ENCODE measurements around the gene FUS. TPM values are rescaled to one million over a fixed set of nuclear protein-coding genes. Genes with fewer than 3 reads are reported as not detected.

FUS gene
- total RNA-seq, 2 donors from 2014 or later: 698 to 827 TPM

- peaks cover 2% of the 10 kb centered on the region for H3K27me3 Mint-ChIP-seq (ENCODE audit: insufficient read depth)
- H3K27ac ChIP-seq (ENCODE audit: low read depth, low read length): no peak overlapping the region
- no peaks in the 10 kb centered on the region for H3K9me3 ChIP-seq (ENCODE audit: control insufficient read depth, low read length)
- WGBS, 2 experiments (ENCODE audit: insufficient coverage in 1 of 2, insufficient read length in 1 of 2): 75 to 98% methylated on average over 1 to 4 of the region's 4 CpGs
- no peaks in the 10 kb centered on the region for H3K36me3 ChIP-seq (ENCODE audit: control insufficient read depth, insufficient read depth, low read length)
- H3K9ac ChIP-seq (ENCODE audit: extremely low read depth, low read length, poor library complexity, severe bottlenecking): no peak overlapping the region
- peaks cover 22% of the 10 kb centered on the region for H3K9me3 Mint-ChIP-seq
- no peak overlapping the region for H3K27ac Mint-ChIP-seq
- no peaks in the 10 kb centered on the region for H3K4me1 Mint-ChIP-seq
- H3K27me3 ChIP-seq (ENCODE audit: control insufficient read depth, insufficient read depth, low read length, poor library complexity, severe bottlenecking): no peaks in the 10 kb centered on the region
- H3K4me3 Mint-ChIP-seq: no peak overlapping the region
- no peaks in the 10 kb centered on the region for H3K4me1 ChIP-seq (ENCODE audit: control insufficient read depth, insufficient read depth, low read length)
- H3K4me3 ChIP-seq (ENCODE audit: low read length): no peak overlapping the region
- DNase-seq: no peak
- H3K36me3 Mint-ChIP-seq (ENCODE audit: low read depth): no peaks in the 10 kb centered on the region
- TF ChIP-seq, protein P1, sequence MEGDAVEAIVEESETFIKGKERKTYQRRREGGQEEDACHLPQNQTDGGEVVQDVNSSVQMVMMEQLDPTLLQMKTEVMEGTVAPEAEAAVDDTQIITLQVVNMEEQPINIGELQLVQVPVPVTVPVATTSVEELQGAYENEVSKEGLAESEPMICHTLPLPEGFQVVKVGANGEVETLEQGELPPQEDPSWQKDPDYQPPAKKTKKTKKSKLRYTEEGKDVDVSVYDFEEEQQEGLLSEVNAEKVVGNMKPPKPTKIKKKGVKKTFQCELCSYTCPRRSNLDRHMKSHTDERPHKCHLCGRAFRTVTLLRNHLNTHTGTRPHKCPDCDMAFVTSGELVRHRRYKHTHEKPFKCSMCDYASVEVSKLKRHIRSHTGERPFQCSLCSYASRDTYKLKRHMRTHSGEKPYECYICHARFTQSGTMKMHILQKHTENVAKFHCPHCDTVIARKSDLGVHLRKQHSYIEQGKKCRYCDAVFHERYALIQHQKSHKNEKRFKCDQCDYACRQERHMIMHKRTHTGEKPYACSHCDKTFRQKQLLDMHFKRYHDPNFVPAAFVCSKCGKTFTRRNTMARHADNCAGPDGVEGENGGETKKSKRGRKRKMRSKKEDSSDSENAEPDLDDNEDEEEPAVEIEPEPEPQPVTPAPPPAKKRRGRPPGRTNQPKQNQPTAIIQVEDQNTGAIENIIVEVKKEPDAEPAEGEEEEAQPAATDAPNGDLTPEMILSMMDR (conservative IDR thresholded peaks at IDR 0.05): no peak
Measured at GRCh38 chr16:31228206-31228605, 48.3 kb downstream of the FUS start.

DNA sequence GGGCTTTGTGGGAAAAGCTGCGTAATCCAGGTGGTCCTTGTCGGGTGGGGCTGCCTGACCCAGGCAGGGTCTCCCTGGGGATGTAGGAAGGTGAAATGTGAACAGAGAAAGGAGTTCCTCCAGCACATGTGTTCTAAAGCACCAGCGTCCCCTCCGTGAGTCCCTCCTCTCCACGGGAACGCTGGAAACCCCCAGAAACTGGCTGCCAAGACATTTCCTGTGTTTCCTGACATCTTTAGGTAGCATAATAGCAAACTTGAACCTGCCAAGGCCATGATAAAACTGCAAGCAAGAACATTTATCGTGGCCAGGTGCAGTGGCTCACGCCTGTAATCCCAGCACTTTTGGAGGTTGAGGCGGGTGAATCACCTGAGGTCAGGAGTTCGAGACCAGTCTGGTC, 49.6 kb downstream of the FUS start:
- 95 to 96% methylated on average over 9 to 10 of the region's 10 CpGs for WGBS, 2 experiments (ENCODE audit: insufficient coverage in 1 of 2, insufficient read length in 1 of 2)
- no peaks in the 10 kb centered on the region for H3K9me3 ChIP-seq (ENCODE audit: control insufficient read depth, low read length)
- H3K4me1 Mint-ChIP-seq: no peaks in the 10 kb centered on the region
- TF ChIP-seq, protein P1 (conservative IDR thresholded peaks at IDR 0.05): no peak
- no peaks in the 10 kb centered on the region for H3K27me3 ChIP-seq (ENCODE audit: control insufficient read depth, insufficient read depth, low read length, poor library complexity, severe bottlenecking)
- no peak overlapping the region for H3K4me3 Mint-ChIP-seq
- H3K27ac Mint-ChIP-seq: no peak overlapping the region
- H3K9me3 Mint-ChIP-seq: peaks cover 33% of the 10 kb centered on the region
- no peaks in the 10 kb centered on the region for H3K4me1 ChIP-seq (ENCODE audit: control insufficient read depth, insufficient read depth, low read length)
- no peak overlapping the region for H3K27ac ChIP-seq (ENCODE audit: low read depth, low read length)
- H3K27me3 Mint-ChIP-seq (ENCODE audit: insufficient read depth): peaks cover 2% of the 10 kb centered on the region
- no peaks in the 10 kb centered on the region for H3K36me3 Mint-ChIP-seq (ENCODE audit: low read depth)
- H3K36me3 ChIP-seq (ENCODE audit: control insufficient read depth, insufficient read depth, low read length): no peaks in the 10 kb centered on the region
- no peak overlapping the region for H3K4me3 ChIP-seq (ENCODE audit: low read length)
- DNase-seq: no peak
- H3K9ac ChIP-seq (ENCODE audit: extremely low read depth, low read length, poor library complexity, severe bottlenecking): no peak overlapping the region

DNA sequence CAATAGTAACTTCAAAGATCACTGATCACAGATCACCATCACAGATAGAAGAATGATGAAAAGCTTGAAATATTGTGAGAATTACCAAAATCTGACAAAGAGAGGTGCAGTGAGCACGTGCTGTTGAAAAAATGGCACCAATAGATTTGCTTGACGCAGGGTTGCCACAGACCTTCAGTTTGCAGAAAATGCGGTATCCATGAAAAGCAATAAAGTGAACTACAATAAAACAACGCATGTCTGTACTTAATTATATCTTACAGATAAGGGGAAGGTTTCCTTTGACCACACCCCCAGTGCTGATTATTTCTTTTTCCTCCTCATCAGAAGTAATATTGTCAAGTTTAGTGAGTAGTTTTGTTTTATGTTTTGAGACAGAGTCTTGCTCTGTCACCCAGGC, 58.1 kb downstream of the FUS start:
- no peak for DNase-seq
- no peaks in the 10 kb centered on the region for H3K36me3 Mint-ChIP-seq (ENCODE audit: low read depth)

More for the DNA sequence above, 58.1 kb downstream of the FUS start:
- Histone ChIP-seq H3K9ac (ENCODE audit: extremely low read depth, low read length, poor library complexity, severe bottlenecking) (no peak overlapping the region), H3K4me1 (ENCODE audit: control insufficient read depth, insufficient read depth, low read length) (no peaks in the 10 kb centered on the region), H3K9me3 (ENCODE audit: control insufficient read depth, low read length) (no peaks in the 10 kb centered on the region), H3K36me3 (ENCODE audit: control insufficient read depth, insufficient read depth, low read length) (no peaks in the 10 kb centered on the region), H3K27me3 (ENCODE audit: control insufficient read depth, insufficient read depth, low read length, poor library complexity, severe bottlenecking) (no peaks in the 10 kb centered on the region), H3K4me3 (ENCODE audit: low read length) (no peak overlapping the region), H3K27ac (ENCODE audit: low read depth, low read length) (no peak overlapping the region)
- WGBS, 2 experiments (ENCODE audit: insufficient coverage in 1 of 2, insufficient read length in 1 of 2): 89 to 92% methylated on average over 3 to 4 of the region's 4 CpGs
- no peaks in the 10 kb centered on the region for H3K27me3 Mint-ChIP-seq (ENCODE audit: insufficient read depth)
- TF ChIP-seq, protein P1 (conservative IDR thresholded peaks at IDR 0.05): no peak
- peaks cover 20% of the 10 kb centered on the region for H3K9me3 Mint-ChIP-seq
- no peak overlapping the region for H3K4me3 Mint-ChIP-seq
- no peaks in the 10 kb centered on the region for H3K4me1 Mint-ChIP-seq
- H3K27ac Mint-ChIP-seq: no peak overlapping the region

Other genes with a start within 250 kb of the FUS start
- gene ORAI3, start 231.1 kb upstream of the FUS start, total RNA-seq: 10 to 100 TPM; 16.9 to 17.7 TPM
- gene SETD1A, start 222.4 kb upstream of the FUS start, total RNA-seq: 10 to 100 TPM; 23.8 to 25.0 TPM
- gene HSD3B7, start 194.9 kb upstream of the FUS start, total RNA-seq: 1 to 10 TPM; 4.1 to 4.8 TPM
- 1 to 10 TPM; 3.2 to 7.0 TPM for gene STX1B, start 169.5 kb upstream of the FUS start, total RNA-seq
- 10 to 100 TPM; 34.4 to 37.6 TPM for gene STX4, start 146.6 kb upstream of the FUS start, total RNA-seq
- gene ZNF668, start 105.9 kb upstream of the FUS start, total RNA-seq: 10 to 100 TPM; 11.2 to 12.6 TPM
- 10 to 100 TPM; 24.9 to 29.2 TPM for gene ZNF646, start 105.7 kb upstream of the FUS start, total RNA-seq
- 1 to 10 TPM; 1.7 to 2.8 TPM for gene PRSS53, start 91.2 kb upstream of the FUS start, total RNA-seq
- gene VKORC1, start 85.3 kb upstream of the FUS start, total RNA-seq: 10 to 100 TPM; 53.7 to 63.0 TPM
- gene BCKDK, start 71.8 kb upstream of the FUS start, total RNA-seq: 10 to 100 TPM; 47.0 to 57.7 TPM
- gene KAT8, start 62.5 kb upstream of the FUS start, total RNA-seq: 10 to 100 TPM; 51.0 to 55.8 TPM
- 10 to 100 TPM; 79.7 to 80.1 TPM for gene PRSS8, start 44.4 kb upstream of the FUS start, total RNA-seq
- gene PRSS36, start 30.1 kb upstream of the FUS start, total RNA-seq: under 1 TPM; 0.22 to 0.71 TPM
- gene PYCARD, start 22.6 kb downstream of the FUS start, total RNA-seq: 10 to 100 TPM; 26.3 to 29.8 TPM
- gene TRIM72, start 34.0 kb downstream of the FUS start, total RNA-seq: under 1 TPM; 0.15 to 0.20 TPM
- gene PYDC1, start 37.0 kb downstream of the FUS start, total RNA-seq: not detected
- under 1 TPM; 0.57 to 0.69 TPM for gene ITGAM, start 79.8 kb downstream of the FUS start, total RNA-seq
- under 1 TPM in 1 of 2 donors, not detected in 1; 0.22 TPM for gene ITGAX, start 175.0 kb downstream of the FUS start, total RNA-seq
- gene ITGAD, start 213.2 kb downstream of the FUS start, total RNA-seq: not detected
- gene COX6A2, start 248.2 kb downstream of the FUS start, total RNA-seq: not detected